Suprapubic skin (tissue), 3 donors: Measurements from ENCODE around the gene CBFA2T3.

ENCODE experiments used
- POLR2A ChIP-seq, 2 donors: fragments of 450-650 bp; IDR thresholded peaks; one replicate each; pipeline ENCODE4 v1.6.1; 2017; ENCODE audit warnings: antibody characterized with exemption in 2 of 2, mild to moderate bottlenecking in 2 of 2, moderate library complexity in 2 of 2
- TF ChIP-seq, protein P1 (sequence below), 2 donors: fragments of 200-600 bp in 1 of 2; fragments of 450-650 bp in 1 of 2; sonication (generic) in 1 of 2; IDR thresholded peaks; one replicate each; pipeline ENCODE4 v1.5.1; 2016 to 2019; ENCODE audit warnings: antibody characterized with exemption in 2 of 2, mild to moderate bottlenecking in 1 of 2, moderate library complexity in 1 of 2

DNA sequence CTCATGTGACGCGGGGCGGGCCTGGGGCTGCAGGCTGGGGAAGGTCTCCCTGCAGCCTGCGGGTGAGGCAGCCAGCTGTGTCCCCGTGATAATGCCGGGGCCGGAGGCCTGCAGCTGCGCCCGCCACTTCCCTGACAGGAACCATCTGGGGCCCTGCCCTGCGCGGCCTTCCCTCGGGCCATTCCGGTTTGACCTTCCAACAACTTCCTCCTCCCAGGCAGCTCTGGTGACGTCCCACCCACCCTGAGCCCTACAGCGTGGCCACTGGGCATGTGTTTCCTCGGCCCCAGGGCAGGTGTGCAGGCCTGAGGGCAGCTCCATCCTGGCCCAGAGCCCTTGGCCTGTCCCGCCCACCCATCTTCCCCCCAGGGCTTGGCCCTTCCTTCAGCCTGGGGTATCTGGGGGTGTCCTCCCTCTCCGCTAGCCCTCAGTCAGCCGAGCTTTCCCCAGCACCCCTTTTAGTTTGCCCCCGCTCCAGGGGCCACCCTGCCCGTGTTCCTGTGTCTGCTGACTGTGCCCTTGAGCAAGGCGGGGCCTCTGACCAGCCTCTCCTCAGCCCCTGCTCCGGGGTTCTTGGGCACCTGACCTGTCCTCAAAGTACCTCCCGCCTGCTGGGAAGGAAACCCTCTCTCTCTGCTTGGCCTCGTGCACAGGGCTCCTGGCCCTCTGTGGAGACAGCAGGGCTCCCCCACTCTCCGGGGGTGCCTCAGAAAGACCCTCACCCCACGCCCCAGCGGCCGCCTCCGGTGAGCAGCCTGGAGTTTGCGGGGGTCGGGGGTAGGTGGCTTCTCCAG lies at the start of gene CBFA2T3:
- no peak for TF ChIP-seq POLR2A (IDR thresholded peaks at IDR 0.05)
- TF ChIP-seq, protein P1, sequence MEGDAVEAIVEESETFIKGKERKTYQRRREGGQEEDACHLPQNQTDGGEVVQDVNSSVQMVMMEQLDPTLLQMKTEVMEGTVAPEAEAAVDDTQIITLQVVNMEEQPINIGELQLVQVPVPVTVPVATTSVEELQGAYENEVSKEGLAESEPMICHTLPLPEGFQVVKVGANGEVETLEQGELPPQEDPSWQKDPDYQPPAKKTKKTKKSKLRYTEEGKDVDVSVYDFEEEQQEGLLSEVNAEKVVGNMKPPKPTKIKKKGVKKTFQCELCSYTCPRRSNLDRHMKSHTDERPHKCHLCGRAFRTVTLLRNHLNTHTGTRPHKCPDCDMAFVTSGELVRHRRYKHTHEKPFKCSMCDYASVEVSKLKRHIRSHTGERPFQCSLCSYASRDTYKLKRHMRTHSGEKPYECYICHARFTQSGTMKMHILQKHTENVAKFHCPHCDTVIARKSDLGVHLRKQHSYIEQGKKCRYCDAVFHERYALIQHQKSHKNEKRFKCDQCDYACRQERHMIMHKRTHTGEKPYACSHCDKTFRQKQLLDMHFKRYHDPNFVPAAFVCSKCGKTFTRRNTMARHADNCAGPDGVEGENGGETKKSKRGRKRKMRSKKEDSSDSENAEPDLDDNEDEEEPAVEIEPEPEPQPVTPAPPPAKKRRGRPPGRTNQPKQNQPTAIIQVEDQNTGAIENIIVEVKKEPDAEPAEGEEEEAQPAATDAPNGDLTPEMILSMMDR (IDR thresholded peaks at IDR 0.05) = no peak
